ENCODE results near the gene STXBP1. TPM values are rescaled to one million over a fixed set of nuclear protein-coding genes. Genes with fewer than 3 reads are reported as not detected.

The STXBP1 gene
- total RNA-seq, 1 experiment from 2014 or later, result 40.6 TPM

GRCh38 chr9:127686461-127687393 lies 74.7 kb downstream of the STXBP1 start (continued):
- TF ChIP-seq, protein P1, sequence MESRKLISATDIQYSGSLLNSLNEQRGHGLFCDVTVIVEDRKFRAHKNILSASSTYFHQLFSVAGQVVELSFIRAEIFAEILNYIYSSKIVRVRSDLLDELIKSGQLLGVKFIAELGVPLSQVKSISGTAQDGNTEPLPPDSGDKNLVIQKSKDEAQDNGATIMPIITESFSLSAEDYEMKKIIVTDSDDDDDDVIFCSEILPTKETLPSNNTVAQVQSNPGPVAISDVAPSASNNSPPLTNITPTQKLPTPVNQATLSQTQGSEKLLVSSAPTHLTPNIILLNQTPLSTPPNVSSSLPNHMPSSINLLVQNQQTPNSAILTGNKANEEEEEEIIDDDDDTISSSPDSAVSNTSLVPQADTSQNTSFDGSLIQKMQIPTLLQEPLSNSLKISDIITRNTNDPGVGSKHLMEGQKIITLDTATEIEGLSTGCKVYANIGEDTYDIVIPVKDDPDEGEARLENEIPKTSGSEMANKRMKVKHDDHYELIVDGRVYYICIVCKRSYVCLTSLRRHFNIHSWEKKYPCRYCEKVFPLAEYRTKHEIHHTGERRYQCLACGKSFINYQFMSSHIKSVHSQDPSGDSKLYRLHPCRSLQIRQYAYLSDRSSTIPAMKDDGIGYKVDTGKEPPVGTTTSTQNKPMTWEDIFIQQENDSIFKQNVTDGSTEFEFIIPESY (IDR thresholded peaks at IDR 0.05; ENCODE audit: extremely low read depth, insufficient replicate concordance, low read length), result no peak
- no peak for TF ChIP-seq POLR2AphosphoS5 (IDR thresholded peaks at IDR 0.05; ENCODE audit: low read depth, low read length)

DNA sequence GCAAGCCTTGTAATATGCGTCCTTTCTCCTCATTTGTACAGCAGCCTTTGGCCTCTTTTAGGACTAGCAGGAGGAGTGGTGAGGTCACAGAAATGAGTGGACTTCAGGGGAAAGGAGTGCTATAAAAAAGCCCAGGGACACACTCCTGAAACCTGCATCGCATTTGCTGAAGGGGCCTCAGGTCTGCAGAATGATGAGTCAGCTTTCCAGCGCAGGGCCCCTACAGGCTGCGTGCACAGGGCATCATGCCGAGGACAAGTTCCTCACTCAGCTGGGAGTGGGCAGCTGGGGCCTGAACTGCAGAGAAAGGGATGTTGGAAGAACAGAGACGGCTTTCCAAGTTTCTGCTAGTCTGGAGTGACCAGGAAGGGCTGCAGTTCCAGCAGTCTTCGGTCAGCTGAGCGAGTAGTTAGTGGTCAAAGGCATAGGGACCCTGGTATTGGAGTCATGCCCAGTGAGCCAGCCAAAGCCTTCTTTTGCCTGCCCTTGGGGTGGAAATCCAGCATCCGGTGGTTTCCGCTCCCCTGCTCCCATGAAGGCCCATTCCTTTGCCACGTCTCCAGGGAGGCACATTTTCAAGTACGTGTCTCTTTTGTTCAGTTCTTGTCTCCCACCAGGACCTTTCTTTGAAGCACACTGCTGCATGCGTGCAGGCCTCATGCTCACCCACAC lies 77.4 kb downstream of the STXBP1 start:
- TF ChIP-seq EZH2 (IDR thresholded peaks at IDR 0.05) (no peak), CBX3 (IDR thresholded peaks at IDR 0.05; ENCODE audit: low read depth) (no peak), RAD21 (IDR thresholded peaks at IDR 0.05; ENCODE audit: low read depth) (no peak)
- CTCF ChIA-PET, result no interaction called here
- no peaks in the 10 kb centered on the region for H4K20me1 ChIP-seq (ENCODE audit: insufficient read depth)
- no peaks in the 10 kb centered on the region for H3K9me3 ChIP-seq (ENCODE audit: control insufficient read depth in 1 of 2, insufficient read depth in 1 of 2, low read depth in 1 of 2, low read length in 2 of 2)
- no peak overlapping the region for H3K27ac ChIP-seq (ENCODE audit: low read depth, low read length)
- H3K4me1 ChIP-seq (ENCODE audit: control insufficient read depth in 1 of 2, insufficient read depth in 2 of 2, low read length in 2 of 2), result peaks cover 0 to 4% of the 10 kb centered on the region in 2 experiments; a peak in 1 of 4 replicates
- H3K27me3 ChIP-seq (ENCODE audit: insufficient read depth, low read length), result no peaks in the 10 kb centered on the region
- no peak overlapping the region for H3K4me2 ChIP-seq (ENCODE audit: low read length)
- 0 out of 4 replicates have a peak, but pooled peaks cover 0 to 4% of the 10 kb centered on the region in 2 experiments for H3K36me3 ChIP-seq (ENCODE audit: control insufficient read depth in 1 of 2, insufficient read depth in 2 of 2, low read length in 2 of 2)
- DNase-seq (ENCODE audit: low read depth, low spot score) (no peak), ATAC-seq (no peak)
- no peak overlapping the region for H3K9ac ChIP-seq (ENCODE audit: low read length)
- no peaks in the 10 kb centered on the region for H3K9me2 ChIP-seq (ENCODE audit: insufficient read depth)
- intact Hi-C loops (cut with micrococcal nuclease), result no loop called here
- RAD21 ChIA-PET (ENCODE audit: low non-redundant PET in 1 of 2, low total read pairs in 2 of 2, uncharacterized antibody in 2 of 2, unreplicated experiment in 2 of 2), result no interaction called here
- H3K79me2 ChIP-seq (ENCODE audit: insufficient read depth, low read length), result no peaks in the 10 kb centered on the region
- no peak overlapping the region for H3K4me3 ChIP-seq (replicated peaks in 1 of 2; ENCODE audit: low read depth in 1 of 2, low read length in 2 of 2)
- no peak overlapping the region for H2AFZ ChIP-seq (ENCODE audit: low read depth, low read length, poor library complexity, severe bottlenecking)
- no TSS peak for BruUV-seq (replicated peaks)
- POLR2A ChIA-PET, result no interaction called here
